ENCODE data around the gene COX17.

The COX17 gene

DNA sequence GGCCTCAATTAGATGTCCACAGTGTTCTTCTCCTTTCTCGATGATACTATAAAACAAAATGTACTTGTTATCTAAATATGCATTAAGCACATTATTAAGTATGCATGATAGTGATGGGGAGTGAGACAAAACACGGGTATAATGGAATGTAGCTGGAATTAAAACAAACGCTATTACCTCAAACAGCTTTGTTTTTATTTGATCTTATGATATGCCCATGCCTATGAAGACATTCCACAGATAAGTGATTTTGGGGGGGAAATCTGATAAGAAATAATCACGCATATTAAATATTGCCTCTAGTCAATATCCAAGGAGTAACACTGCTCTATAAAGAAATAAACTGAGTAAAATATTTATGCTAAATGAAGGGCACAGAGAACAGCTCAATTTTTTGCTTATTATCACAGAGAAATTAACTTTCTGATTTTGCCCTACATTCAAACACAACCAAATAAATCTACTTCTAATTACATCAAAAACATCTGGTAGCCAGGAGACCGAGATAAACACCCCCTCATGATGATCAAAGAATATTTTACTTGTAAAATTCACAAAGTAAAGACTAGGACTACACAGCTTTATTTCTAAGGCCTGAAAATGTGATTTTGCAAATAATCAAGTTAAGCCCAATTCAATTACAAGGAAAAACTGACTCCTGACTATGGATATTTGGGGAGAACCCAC, 1.9 kb downstream of the COX17 start:
- TF ChIP-seq CTCF (IDR thresholded peaks at IDR 0.05; ENCODE audit: low read length, missing control alignments), result no peak
- H3K4me3 ChIP-seq (replicated peaks; ENCODE audit: low read depth, low read length), result no peak overlapping the region
- no peak for DNase-seq (ENCODE audit: low read depth)

DNA sequence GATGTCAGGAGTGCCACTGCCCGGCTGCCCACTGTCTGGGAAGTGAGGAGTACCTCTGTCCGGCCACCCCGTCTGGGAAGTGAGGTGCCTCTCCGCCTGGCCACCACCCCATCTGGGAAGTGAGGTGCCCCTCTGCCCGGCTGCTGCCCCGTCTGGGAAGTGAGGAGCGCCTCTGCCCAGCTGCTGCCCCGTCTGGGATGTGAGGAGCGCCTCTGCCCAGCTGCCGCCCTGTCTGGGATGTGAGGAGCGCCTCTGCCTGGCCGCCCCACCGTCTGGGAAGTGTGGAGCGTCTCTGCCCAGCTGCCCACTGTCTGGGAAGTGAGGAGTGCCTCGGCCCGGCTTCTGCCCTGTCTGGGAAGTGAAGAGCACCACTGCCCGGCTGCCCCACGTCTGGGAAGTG, 3.3 kb downstream of the COX17 start:
- no peak for DNase-seq (ENCODE audit: low read depth)
- TF ChIP-seq CTCF (IDR thresholded peaks at IDR 0.05; ENCODE audit: low read length, missing control alignments), result no peak
- H3K4me3 ChIP-seq (replicated peaks; ENCODE audit: low read depth, low read length), result no peak overlapping the region

GRCh38 chr3:119672776-119673175, 4.4 kb downstream of the COX17 start:
- no peak for DNase-seq (ENCODE audit: low read depth)
- no peak overlapping the region for H3K4me3 ChIP-seq (replicated peaks; ENCODE audit: low read depth, low read length)
- no peak for TF ChIP-seq CTCF (IDR thresholded peaks at IDR 0.05; ENCODE audit: low read length, missing control alignments)

GRCh38 chr3:119669906-119670570, 7.2 kb downstream of the COX17 start:
- no peak overlapping the region for H3K4me3 ChIP-seq (replicated peaks; ENCODE audit: low read depth, low read length)
- no peak for TF ChIP-seq CTCF (IDR thresholded peaks at IDR 0.05; ENCODE audit: low read length, missing control alignments)
- peak; percentile 31 for DNase-seq (ENCODE audit: low read depth)

GRCh38 chr3:119665954-119666559, 11.1 kb downstream of the COX17 start:
- H3K4me3 ChIP-seq (replicated peaks; ENCODE audit: low read depth, low read length), result no peak overlapping the region
- DNase-seq (ENCODE audit: low read depth), result no peak
- no peak for TF ChIP-seq CTCF (IDR thresholded peaks at IDR 0.05; ENCODE audit: low read length, missing control alignments)

DNA sequence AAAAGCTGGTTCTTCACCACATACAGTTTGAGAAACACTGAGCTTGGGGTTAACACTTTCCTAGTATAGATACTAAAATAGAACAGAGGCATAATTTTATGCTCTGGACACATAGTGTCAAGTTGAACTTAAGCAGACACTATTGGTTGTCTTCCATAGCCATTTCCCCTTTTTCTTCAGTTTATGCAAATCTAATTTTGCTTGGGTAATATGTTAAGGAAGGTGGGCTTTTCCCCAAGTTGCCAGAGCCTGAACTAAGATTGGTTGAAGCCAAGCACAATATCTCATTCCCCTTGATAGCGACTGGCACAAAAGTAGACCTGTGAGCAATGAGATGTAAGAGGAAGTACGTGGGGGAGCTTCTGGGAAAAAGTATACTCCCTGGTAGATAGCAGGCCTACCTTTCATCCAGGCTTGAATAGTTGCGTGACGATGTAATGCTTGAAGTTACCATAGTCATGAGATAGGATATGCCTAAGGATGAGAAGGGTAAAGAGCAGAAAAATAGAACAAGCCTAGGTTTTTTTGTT, 12.3 kb downstream of the COX17 start:
- DNase-seq (ENCODE audit: low read depth), result peak; percentile 85
- no peak overlapping the region for H3K4me3 ChIP-seq (replicated peaks; ENCODE audit: low read depth, low read length)
- TF ChIP-seq CTCF (IDR thresholded peaks at IDR 0.05; ENCODE audit: low read length, missing control alignments), result no peak

Data from fibroblast of pulmonary artery (primary cell).